Measurements from ENCODE around the gene ACAT1.

DNA sequence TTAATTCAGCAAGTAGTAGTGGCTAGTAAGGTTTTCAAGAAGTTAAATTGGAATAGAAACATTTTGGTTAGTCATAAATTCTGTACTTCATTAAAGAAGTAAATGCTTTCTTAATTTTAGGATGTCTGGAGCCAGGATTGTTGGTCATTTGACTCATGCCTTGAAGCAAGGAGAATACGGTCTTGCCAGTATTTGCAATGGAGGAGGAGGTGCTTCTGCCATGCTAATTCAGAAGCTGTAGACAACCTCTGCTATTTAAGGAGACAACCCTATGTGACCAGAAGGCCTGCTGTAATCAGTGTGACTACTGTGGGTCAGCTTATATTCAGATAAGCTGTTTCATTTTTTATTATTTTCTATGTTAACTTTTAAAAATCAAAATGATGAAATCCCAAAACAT, 25.8 kb downstream of the ACAT1 start:
- TF ChIP-seq, protein P1, sequence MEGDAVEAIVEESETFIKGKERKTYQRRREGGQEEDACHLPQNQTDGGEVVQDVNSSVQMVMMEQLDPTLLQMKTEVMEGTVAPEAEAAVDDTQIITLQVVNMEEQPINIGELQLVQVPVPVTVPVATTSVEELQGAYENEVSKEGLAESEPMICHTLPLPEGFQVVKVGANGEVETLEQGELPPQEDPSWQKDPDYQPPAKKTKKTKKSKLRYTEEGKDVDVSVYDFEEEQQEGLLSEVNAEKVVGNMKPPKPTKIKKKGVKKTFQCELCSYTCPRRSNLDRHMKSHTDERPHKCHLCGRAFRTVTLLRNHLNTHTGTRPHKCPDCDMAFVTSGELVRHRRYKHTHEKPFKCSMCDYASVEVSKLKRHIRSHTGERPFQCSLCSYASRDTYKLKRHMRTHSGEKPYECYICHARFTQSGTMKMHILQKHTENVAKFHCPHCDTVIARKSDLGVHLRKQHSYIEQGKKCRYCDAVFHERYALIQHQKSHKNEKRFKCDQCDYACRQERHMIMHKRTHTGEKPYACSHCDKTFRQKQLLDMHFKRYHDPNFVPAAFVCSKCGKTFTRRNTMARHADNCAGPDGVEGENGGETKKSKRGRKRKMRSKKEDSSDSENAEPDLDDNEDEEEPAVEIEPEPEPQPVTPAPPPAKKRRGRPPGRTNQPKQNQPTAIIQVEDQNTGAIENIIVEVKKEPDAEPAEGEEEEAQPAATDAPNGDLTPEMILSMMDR (IDR thresholded peaks at IDR 0.05), result no peak
- TF ChIP-seq POLR2A (IDR thresholded peaks at IDR 0.05) (no peak), EP300 (IDR thresholded peaks at IDR 0.05) (no peak), POLR2AphosphoS5 (IDR thresholded peaks at IDR 0.05) (no peak)

All from upper lobe of left lung (tissue), 4 donors.